Trophoblast cell (in vitro differentiated cells and primary cell): ENCODE data around the gene SLC25A41.

Source experiments
- DNase-seq, 2 donors: peaks; one replicate each; pipeline ENCODE4 v3.0.0-alpha.2; 2016
- H2AFZ ChIP-seq: 2 replicates; pipeline ENCODE4 v1.6.1; 2013; ENCODE audit warnings: low read length, moderate library complexity, mild to moderate bottlenecking; ENCODE audit not compliant: insufficient read depth, poor library complexity
- H2AK5ac ChIP-seq: 2 replicates; pipeline ENCODE4 v1.6.1; 2013; ENCODE audit warnings: mild to moderate bottlenecking, low read length
- H2BK120ac ChIP-seq: 2 replicates; pipeline ENCODE4 v1.6.1; 2013; ENCODE audit warnings: low read length, mild to moderate bottlenecking, moderate library complexity; ENCODE audit not compliant: insufficient read depth, poor library complexity
- H2BK12ac ChIP-seq: 2 replicates; pipeline ENCODE4 v1.6.1; 2013; ENCODE audit warnings: mild to moderate bottlenecking, low read length, moderate library complexity
- H2BK5ac ChIP-seq: 2 replicates; pipeline ENCODE4 v1.6.1; 2013; ENCODE audit warnings: low read length, low read depth, moderate library complexity, mild to moderate bottlenecking; ENCODE audit not compliant: poor library complexity
- H3K14ac ChIP-seq: 2 replicates; pipeline ENCODE4 v1.6.1; 2013; ENCODE audit warnings: mild to moderate bottlenecking, low read length
- H3K18ac ChIP-seq: 2 replicates; pipeline ENCODE4 v1.6.1; 2013; ENCODE audit warnings: mild to moderate bottlenecking, low read length
- H3K23ac ChIP-seq: 2 replicates; pipeline ENCODE4 v1.6.1; 2013; ENCODE audit warnings: low read length
- H3K27ac ChIP-seq: 2 replicates; pipeline ENCODE4 v1.5.1; 2013; ENCODE audit warnings: low read depth, mild to moderate bottlenecking, inconsistent platforms, low read length, moderate library complexity
- H3K27me3 ChIP-seq: 2 replicates; pipeline ENCODE4 v1.6.1; 2013; ENCODE audit warnings: inconsistent platforms, mild to moderate bottlenecking, low read length, moderate library complexity; ENCODE audit not compliant: insufficient read depth
- H3K36me3 ChIP-seq, 2 experiments: 1 replicate in 1 of 2; 2 replicates in 1 of 2; pipeline ENCODE4 v1.6.1; 2013; ENCODE audit warnings: low read length in 2 of 2, mild to moderate bottlenecking in 2 of 2, moderate library complexity in 1 of 2; ENCODE audit not compliant: insufficient read depth in 2 of 2, control insufficient read depth in 1 of 2
- H3K4ac ChIP-seq: 2 replicates; pipeline ENCODE4 v1.6.1; 2013; ENCODE audit warnings: low read depth, mild to moderate bottlenecking, low read length, moderate library complexity
- H3K4me1 ChIP-seq, 2 experiments: 1 replicate in 1 of 2; 2 replicates in 1 of 2; pipeline ENCODE4 v1.6.1; 2013; ENCODE audit warnings: low read length in 2 of 2, mild to moderate bottlenecking in 2 of 2, moderate library complexity in 1 of 2; ENCODE audit not compliant: insufficient read depth in 2 of 2, control insufficient read depth in 1 of 2
- H3K4me2 ChIP-seq: 2 replicates; pipeline ENCODE4 v1.6.1; 2013; ENCODE audit warnings: inconsistent platforms, mild to moderate bottlenecking, low read length, moderate library complexity
- H3K4me3 ChIP-seq: 2 replicates; pipeline ENCODE4 v1.5.1; 2013; ENCODE audit warnings: mild to moderate bottlenecking, low read depth, low read length, inconsistent platforms
- H3K79me1 ChIP-seq: one replicate; pipeline ENCODE4 v1.6.1; 2013; ENCODE audit warnings: low read length
- H3K79me2 ChIP-seq: 2 replicates; pipeline ENCODE4 v1.6.1; 2013; ENCODE audit warnings: low read length, mild to moderate bottlenecking; ENCODE audit not compliant: control insufficient read depth, insufficient read depth, poor library complexity
- H3K9ac ChIP-seq: 2 replicates; pipeline ENCODE4 v1.6.1; 2013; ENCODE audit warnings: mild to moderate bottlenecking, low read length
- H3K9me3 ChIP-seq: 2 replicates; pipeline ENCODE4 v1.6.1; 2013; ENCODE audit warnings: low read depth, mild to moderate bottlenecking, control low read depth, inconsistent platforms, low read length; ENCODE audit not compliant: insufficient read depth
- H4K12ac ChIP-seq: 2 replicates; pipeline ENCODE4 v1.6.1; 2013; ENCODE audit warnings: low read depth, mild to moderate bottlenecking, low read length, moderate library complexity
- H4K8ac ChIP-seq: 2 replicates; pipeline ENCODE4 v1.6.1; 2013; ENCODE audit warnings: low read depth, mild to moderate bottlenecking, low read length, moderate library complexity
- H4K91ac ChIP-seq: one replicate; pipeline ENCODE4 v1.6.1; 2013; ENCODE audit warnings: low read depth, mild to moderate bottlenecking, low read length, moderate library complexity
- WGBS: extraction: QIAGEN DNeasy Blood & Tissue Kit; methylation state at CpG from one replicate; pipeline ENCODE4 v1.1.7; 2013; ENCODE audit warnings: missing lambda C conversion rate; ENCODE audit not compliant: insufficient read length, insufficient coverage; ENCODE audit errors: extremely low coverage; 5-methylcytosine and 5-hydroxymethylcytosine counted together

Gene SLC25A41

DNA sequence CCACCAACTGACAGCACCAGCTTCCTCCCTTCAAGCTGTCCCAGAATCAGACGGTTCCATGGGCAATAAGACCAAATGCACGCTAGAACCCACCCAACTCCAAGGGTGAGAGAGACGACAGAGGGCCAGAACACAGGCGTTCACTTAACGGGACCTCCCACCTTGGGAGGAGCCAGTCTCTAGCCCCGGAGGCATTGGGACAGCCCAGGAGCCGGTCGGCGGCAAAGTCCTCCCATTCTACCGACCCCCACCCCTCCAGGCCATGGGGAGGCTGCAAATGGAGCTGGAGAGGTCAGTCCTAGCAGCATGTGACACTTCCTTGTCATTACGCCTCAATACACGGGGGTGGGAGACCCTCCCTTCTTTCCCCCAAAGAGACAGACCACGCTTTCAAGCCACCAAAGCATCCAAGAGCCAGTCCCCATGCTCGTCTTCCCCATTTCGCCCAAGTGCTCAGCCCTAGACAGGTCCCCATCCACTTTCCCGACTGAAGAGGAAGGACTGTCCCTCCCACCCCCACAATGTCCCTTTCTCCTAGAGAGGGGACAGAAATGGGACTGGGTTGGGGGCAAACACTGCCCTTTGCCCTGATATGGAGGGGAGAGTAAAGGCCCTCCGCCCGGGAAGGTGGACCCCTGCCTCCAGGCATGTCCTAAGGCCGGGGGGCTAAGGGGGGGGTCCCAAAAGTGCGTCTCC is 9.9 kb downstream of the SLC25A41 start:
- Histone ChIP-seq H3K27me3 (no peaks in the 10 kb centered on the region), H2AFZ (peak overlapping the region; percentile 30), H3K79me1 (peaks cover 8% of the 10 kb centered on the region), H3K4me1 (peaks cover 6 to 10% of the 10 kb centered on the region in 2 experiments), H3K36me3 (peaks cover 39 to 42% of the 10 kb centered on the region in 2 experiments), H2BK12ac (no peak overlapping the region), H3K14ac (peak overlapping the region; percentile 59), H3K4ac (peak overlapping the region; percentile 97), H2BK120ac (peak overlapping the region; percentile 53), H3K79me2 (peaks cover 35% of the 10 kb centered on the region), H3K4me2 (peak overlapping the region; percentile 97), H4K12ac (peak overlapping the region; percentile 31), H3K4me3 (peak overlapping the region; percentile 88), H3K23ac (no peak overlapping the region), H4K91ac (peak overlapping the region; percentile 83), H3K18ac (peak overlapping the region; percentile 40), H3K9ac (peak overlapping the region; percentile 82), H3K27ac (peak overlapping the region; percentile 66), H4K8ac (peak overlapping the region; percentile 59), H2AK5ac (peak overlapping the region; percentile 80), H2BK5ac (peak overlapping the region; percentile 80), H3K9me3 (peaks cover 10% of the 10 kb centered on the region)
- WGBS, result no CpG with 5 or more reads among the region's 20 CpGs
- DNase-seq, result peak; percentile 56 to 65

DNA sequence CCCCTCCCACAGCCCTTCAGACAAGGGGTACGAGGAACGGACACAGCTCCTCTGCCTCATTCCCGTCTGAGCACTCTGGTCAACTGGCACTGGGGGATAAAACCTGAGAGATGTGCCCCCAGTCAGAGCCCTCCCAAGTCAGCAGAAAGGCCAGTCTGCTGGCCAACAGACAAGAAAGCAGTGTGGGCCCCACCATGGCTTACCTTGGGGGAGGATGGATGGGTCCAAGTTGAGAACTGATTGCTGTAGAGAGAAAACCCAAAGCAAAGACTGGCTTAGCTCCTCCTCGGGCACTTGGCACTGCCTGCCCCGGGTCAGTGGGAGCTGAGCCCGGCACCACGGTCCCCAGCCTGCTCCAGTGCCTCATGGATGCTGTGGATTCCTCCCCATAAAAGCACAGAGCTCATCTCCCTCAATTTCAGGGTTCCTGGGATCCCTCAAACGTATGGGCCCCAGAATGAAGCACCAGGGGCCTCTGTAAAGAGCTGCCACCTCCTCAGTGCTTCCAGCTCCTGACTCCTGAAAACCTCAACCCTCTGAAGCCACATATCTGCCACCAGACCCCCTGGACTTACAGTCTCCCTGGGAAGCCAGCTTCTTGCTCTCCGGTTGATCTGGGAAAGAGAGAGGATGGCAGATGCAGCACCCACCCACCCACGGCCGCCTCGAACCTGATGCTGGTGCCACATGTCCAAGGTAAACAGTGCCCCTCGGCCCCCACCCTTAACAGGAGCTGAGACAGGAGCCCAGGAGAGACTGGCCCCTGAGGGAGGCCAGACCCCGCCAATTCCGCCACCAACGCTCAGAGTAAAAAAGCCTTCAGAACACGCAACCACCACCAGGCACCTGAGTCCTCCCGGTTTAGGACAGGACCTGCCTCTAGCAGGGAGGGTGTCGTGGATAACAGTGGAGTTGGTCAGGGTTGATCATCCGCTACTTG is 12.2 kb downstream of the SLC25A41 start:
- H4K91ac ChIP-seq, result no peak overlapping the region
- peaks cover 8% of the 10 kb centered on the region for H3K79me1 ChIP-seq
- no peak overlapping the region for H2BK5ac ChIP-seq
- H3K36me3 ChIP-seq, result peaks cover 62 to 65% of the 10 kb centered on the region in 2 experiments
- no peak overlapping the region for H3K18ac ChIP-seq
- no peak overlapping the region for H3K9ac ChIP-seq
- H3K27ac ChIP-seq, result no peak overlapping the region
- H3K4me1 ChIP-seq, result peaks cover 6 to 10% of the 10 kb centered on the region in 2 experiments
- no peak overlapping the region for H3K23ac ChIP-seq
- no peak for DNase-seq
- H3K4ac ChIP-seq, result peak overlapping the region; percentile 97
- no peak overlapping the region for H4K8ac ChIP-seq
- H3K79me2 ChIP-seq, result peaks cover 35% of the 10 kb centered on the region
- WGBS, result no CpG with 5 or more reads among the region's 20 CpGs
- H3K9me3 ChIP-seq, result peaks cover 10% of the 10 kb centered on the region
- H3K27me3 ChIP-seq, result no peaks in the 10 kb centered on the region
- H2BK120ac ChIP-seq, result no peak overlapping the region
- H2AK5ac ChIP-seq, result no peak overlapping the region
- H4K12ac ChIP-seq, result no peak overlapping the region
- no peak overlapping the region for H3K4me2 ChIP-seq
- H3K14ac ChIP-seq, result no peak overlapping the region
- H3K4me3 ChIP-seq, result no peak overlapping the region
- no peak overlapping the region for H2AFZ ChIP-seq
- H2BK12ac ChIP-seq, result no peak overlapping the region

DNA sequence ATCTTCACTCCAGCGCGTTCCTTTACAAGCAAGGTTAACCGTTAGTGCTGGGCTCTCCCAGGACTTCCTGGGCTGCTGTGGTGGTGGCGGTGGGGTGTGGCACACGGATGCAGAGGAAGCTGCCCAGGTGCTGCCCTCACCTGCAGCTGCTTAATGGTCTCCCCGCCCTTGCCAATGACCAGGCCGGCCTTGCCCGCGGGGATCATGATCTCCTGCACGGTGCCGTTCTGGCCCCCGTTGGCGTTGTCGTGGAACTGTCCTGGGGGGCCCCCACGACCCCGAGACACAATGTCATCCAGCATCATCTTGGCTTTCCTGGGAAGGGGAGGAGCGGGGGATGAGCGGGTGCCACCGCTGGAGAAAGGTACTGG is 15.0 kb downstream of the SLC25A41 start:
- peaks cover 6% of the 10 kb centered on the region in 2 experiments for H3K4me1 ChIP-seq
- no peak overlapping the region for H3K4me3 ChIP-seq
- no peak overlapping the region for H3K23ac ChIP-seq
- no peak overlapping the region for H2BK120ac ChIP-seq
- peaks cover 5% of the 10 kb centered on the region for H3K9me3 ChIP-seq
- H2AK5ac ChIP-seq, result no peak overlapping the region
- H3K36me3 ChIP-seq, result peaks cover 87 to 88% of the 10 kb centered on the region in 2 experiments
- no peak overlapping the region for H2AFZ ChIP-seq
- no peak overlapping the region for H3K4ac ChIP-seq
- no peak overlapping the region for H3K4me2 ChIP-seq
- H3K27ac ChIP-seq, result no peak overlapping the region
- no peak overlapping the region for H2BK5ac ChIP-seq
- H2BK12ac ChIP-seq, result no peak overlapping the region
- no peak overlapping the region for H3K9ac ChIP-seq
- peaks cover 30% of the 10 kb centered on the region for H3K79me2 ChIP-seq
- H4K91ac ChIP-seq, result no peak overlapping the region
- WGBS, result no CpG with 5 or more reads among the region's 19 CpGs
- H4K12ac ChIP-seq, result no peak overlapping the region
- no peak for DNase-seq
- no peak overlapping the region for H3K14ac ChIP-seq
- no peak overlapping the region for H4K8ac ChIP-seq
- no peak overlapping the region for H3K18ac ChIP-seq
- no peaks in the 10 kb centered on the region for H3K79me1 ChIP-seq
- H3K27me3 ChIP-seq, result no peaks in the 10 kb centered on the region

DNA sequence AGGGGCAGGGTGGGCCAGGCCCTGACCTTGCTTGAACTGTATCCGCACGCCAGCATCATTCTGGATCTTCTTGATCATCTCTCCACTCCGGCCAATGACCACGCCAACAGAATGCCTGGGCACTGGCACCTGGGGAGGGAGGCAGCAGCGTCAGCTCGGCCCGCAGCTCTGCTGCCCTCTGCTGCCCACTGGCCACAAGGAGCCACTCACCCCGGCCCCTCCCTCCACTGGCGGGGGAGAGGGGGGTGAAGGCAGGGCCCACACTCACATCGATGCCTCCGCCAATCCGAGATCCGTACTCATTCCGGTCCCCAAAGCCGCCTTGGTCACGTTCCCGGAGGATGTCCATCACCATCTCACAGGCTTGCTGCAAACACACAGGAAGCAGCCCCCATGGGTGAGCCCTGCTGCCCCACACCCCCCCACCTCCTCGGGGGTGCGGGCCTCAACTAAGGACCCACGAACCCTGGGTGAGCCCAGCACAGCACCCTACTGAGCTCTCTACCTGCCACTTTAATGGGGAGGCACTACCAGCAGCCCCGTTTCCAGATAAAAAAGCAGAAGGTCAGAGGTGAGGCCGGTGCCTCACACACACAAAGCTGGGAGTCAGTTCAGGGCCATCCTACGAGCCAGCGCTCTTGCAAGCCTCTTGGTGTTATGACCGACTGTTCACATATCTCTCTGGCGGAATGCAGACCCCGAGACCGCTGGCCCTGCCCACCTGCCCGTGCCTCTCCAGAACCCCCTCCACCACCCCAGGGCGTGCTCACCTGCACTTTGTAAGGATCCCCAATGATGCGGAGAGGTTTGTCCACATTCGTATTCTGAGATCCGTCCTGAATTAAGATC is 15.6 kb downstream of the SLC25A41 start:
- no peak overlapping the region for H3K14ac ChIP-seq
- WGBS, result no CpG with 5 or more reads among the region's 33 CpGs
- peaks cover 5% of the 10 kb centered on the region for H3K9me3 ChIP-seq
- no peak overlapping the region for H3K18ac ChIP-seq
- peaks cover 87 to 89% of the 10 kb centered on the region in 2 experiments for H3K36me3 ChIP-seq
- H2BK12ac ChIP-seq, result no peak overlapping the region
- no peak overlapping the region for H4K8ac ChIP-seq
- no peak overlapping the region for H3K23ac ChIP-seq
- H3K4me3 ChIP-seq, result no peak overlapping the region
- no peak for DNase-seq
- H3K27ac ChIP-seq, result no peak overlapping the region
- H3K79me2 ChIP-seq, result peaks cover 24% of the 10 kb centered on the region
- H2AFZ ChIP-seq, result no peak overlapping the region
- H2BK120ac ChIP-seq, result no peak overlapping the region
- H2BK5ac ChIP-seq, result no peak overlapping the region
- H3K4me1 ChIP-seq, result peaks cover under 1 to 1% of the 10 kb centered on the region in 2 experiments
- H4K91ac ChIP-seq, result no peak overlapping the region
- no peak overlapping the region for H3K4me2 ChIP-seq
- H3K27me3 ChIP-seq, result no peaks in the 10 kb centered on the region
- H3K79me1 ChIP-seq, result no peaks in the 10 kb centered on the region
- no peak overlapping the region for H3K4ac ChIP-seq
- H2AK5ac ChIP-seq, result no peak overlapping the region
- H4K12ac ChIP-seq, result no peak overlapping the region
- no peak overlapping the region for H3K9ac ChIP-seq
